Skeletal muscle satellite cell (primary cell): ENCODE data around the gene P3H3.

Experiments used
- H3K27me3 ChIP-seq: 2 replicates; pipeline ENCODE4 v1.7.0; 2013; ENCODE audit warnings: low read length; ENCODE audit not compliant: control insufficient read depth, insufficient read depth
- H3K36me3 ChIP-seq: 2 replicates; pipeline ENCODE4 v1.7.0; 2013; ENCODE audit warnings: mild to moderate bottlenecking, control low read depth, low read length; ENCODE audit not compliant: insufficient read depth
- H3K4me1 ChIP-seq: 2 replicates; pipeline ENCODE4 v1.7.0; 2013; ENCODE audit warnings: low read length; ENCODE audit not compliant: control insufficient read depth, insufficient read depth
- H3K4me2 ChIP-seq: 2 replicates; pipeline ENCODE4 v1.7.0; 2013; ENCODE audit warnings: mild to moderate bottlenecking, low read length
- H3K4me3 ChIP-seq: 2 replicates; pipeline ENCODE4 v1.7.0; 2013; ENCODE audit warnings: low read length
- H3K9ac ChIP-seq: 2 replicates; pipeline ENCODE4 v1.7.0; 2013; ENCODE audit warnings: mild to moderate bottlenecking, low read depth, low read length, moderate library complexity
- H3K9me3 ChIP-seq: replicated peaks from 2 replicates; pipeline ENCODE4 v1.7.0; 2013; ENCODE audit warnings: mild to moderate bottlenecking, control low read depth, low read length

Gene P3H3

GRCh38 chr12:6840330-6840729, 12.1 kb downstream of the P3H3 start:
- Histone ChIP-seq H3K9me3 (no peaks in the 10 kb centered on the region), H3K36me3 (peaks cover 58% of the 10 kb centered on the region), H3K4me3 (no peak overlapping the region), H3K9ac (no peak overlapping the region), H3K27me3 (no peaks in the 10 kb centered on the region), H3K4me2 (no peak overlapping the region), H3K4me1 (no peaks in the 10 kb centered on the region)

GRCh38 chr12:6840761-6841515, 12.7 kb downstream of the P3H3 start, which contains the start of gene GNB3:
Gene GNB3, plus strand, starts transcription at chr12:6840925. Its CDS starts 363 bp downstream, at chr12:6841288.
- Histone ChIP-seq H3K9me3 (no peaks in the 10 kb centered on the region), H3K27me3 (no peaks in the 10 kb centered on the region), H3K4me1 (no peaks in the 10 kb centered on the region), H3K9ac (no peak within 1 kb of the TSS), H3K4me2 (no peak within 1 kb of the TSS), H3K36me3 (peaks cover 63% of the 10 kb centered on the region), H3K4me3 (no peak within 1 kb of the TSS)

GRCh38 chr12:6842075-6842474, 13.9 kb downstream of the P3H3 start:
- Histone ChIP-seq H3K9me3 (no peaks in the 10 kb centered on the region), H3K4me3 (no peak overlapping the region), H3K4me2 (no peak overlapping the region), H3K36me3 (peaks cover 62% of the 10 kb centered on the region), H3K9ac (no peak overlapping the region), H3K4me1 (no peaks in the 10 kb centered on the region), H3K27me3 (no peaks in the 10 kb centered on the region)

- Histone ChIP-seq H3K4me2 (no peak overlapping the region), H3K36me3 (peaks cover 59% of the 10 kb centered on the region), H3K4me3 (no peak overlapping the region), H3K4me1 (no peaks in the 10 kb centered on the region), H3K9me3 (no peaks in the 10 kb centered on the region), H3K9ac (no peak overlapping the region), H3K27me3 (no peaks in the 10 kb centered on the region)
These were observed 15.1 kb downstream of the P3H3 start for GRCh38 chr12:6843118-6843902.

DNA sequence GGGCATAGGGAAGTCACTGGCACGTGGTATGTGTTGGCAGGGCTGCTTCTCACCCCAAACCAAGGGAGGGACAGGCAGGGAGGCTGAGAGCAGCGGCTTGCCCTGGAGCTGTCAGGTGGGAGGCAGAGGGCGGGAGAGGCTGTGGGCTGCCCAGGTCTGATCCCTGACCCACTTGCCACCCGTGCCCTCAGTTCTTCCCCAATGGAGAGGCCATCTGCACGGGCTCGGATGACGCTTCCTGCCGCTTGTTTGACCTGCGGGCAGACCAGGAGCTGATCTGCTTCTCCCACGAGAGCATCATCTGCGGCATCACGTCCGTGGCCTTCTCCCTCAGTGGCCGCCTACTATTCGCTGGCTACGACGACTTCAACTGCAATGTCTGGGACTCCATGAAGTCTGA, 17.2 kb downstream of the P3H3 start:
- H3K4me3 ChIP-seq: no peak overlapping the region
- peaks cover 55% of the 10 kb centered on the region for H3K36me3 ChIP-seq
- H3K27me3 ChIP-seq: no peaks in the 10 kb centered on the region
- H3K9ac ChIP-seq: no peak overlapping the region
- no peaks in the 10 kb centered on the region for H3K9me3 ChIP-seq
- no peak overlapping the region for H3K4me2 ChIP-seq
- peaks cover 11% of the 10 kb centered on the region for H3K4me1 ChIP-seq

DNA sequence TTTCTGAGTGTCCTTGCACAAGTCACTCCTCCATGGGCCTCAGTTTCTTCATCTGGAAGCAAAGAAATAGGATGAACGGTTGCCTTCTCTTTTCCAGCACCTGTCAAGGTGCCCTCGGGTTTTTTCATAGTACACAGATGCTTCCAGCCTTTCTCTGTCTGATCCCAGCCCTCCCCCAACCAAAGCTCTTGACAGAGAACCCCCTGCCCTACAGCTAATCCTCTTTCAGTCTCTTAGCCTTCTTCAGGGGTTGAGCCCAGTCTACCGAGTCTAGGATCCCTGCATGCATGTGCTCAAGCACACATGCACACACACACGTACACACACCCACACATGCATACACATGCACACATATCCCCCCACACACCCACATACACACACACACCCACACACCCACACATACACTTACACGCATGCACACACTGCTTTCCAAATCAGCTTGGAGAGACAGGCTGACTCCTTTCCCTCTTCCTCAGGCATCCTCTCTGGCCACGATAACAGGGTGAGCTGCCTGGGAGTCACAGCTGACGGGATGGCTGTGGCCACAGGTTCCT, 18.2 kb downstream of the P3H3 start:
- H3K4me2 ChIP-seq: no peak overlapping the region
- H3K27me3 ChIP-seq: no peaks in the 10 kb centered on the region
- H3K9me3 ChIP-seq: no peaks in the 10 kb centered on the region
- peaks cover 16% of the 10 kb centered on the region for H3K4me1 ChIP-seq
- no peak overlapping the region for H3K9ac ChIP-seq
- H3K36me3 ChIP-seq: peaks cover 49% of the 10 kb centered on the region
- H3K4me3 ChIP-seq: no peak overlapping the region

GRCh38 chr12:6847676-6848075, 19.5 kb downstream of the P3H3 start:
- H3K36me3 ChIP-seq: peaks cover 48% of the 10 kb centered on the region
- no peaks in the 10 kb centered on the region for H3K9me3 ChIP-seq
- no peaks in the 10 kb centered on the region for H3K27me3 ChIP-seq
- peaks cover 16% of the 10 kb centered on the region for H3K4me1 ChIP-seq
- no peak overlapping the region for H3K4me2 ChIP-seq
- no peak overlapping the region for H3K9ac ChIP-seq
- no peak overlapping the region for H3K4me3 ChIP-seq

GRCh38 chr12:6849427-6849826, 21.2 kb downstream of the P3H3 start:
- Histone ChIP-seq H3K4me3 (no peak overlapping the region), H3K4me2 (peak overlapping the region; percentile 87), H3K4me1 (peaks cover 29% of the 10 kb centered on the region), H3K36me3 (peaks cover 48% of the 10 kb centered on the region), H3K27me3 (no peaks in the 10 kb centered on the region), H3K9ac (no peak overlapping the region), H3K9me3 (no peaks in the 10 kb centered on the region)

DNA sequence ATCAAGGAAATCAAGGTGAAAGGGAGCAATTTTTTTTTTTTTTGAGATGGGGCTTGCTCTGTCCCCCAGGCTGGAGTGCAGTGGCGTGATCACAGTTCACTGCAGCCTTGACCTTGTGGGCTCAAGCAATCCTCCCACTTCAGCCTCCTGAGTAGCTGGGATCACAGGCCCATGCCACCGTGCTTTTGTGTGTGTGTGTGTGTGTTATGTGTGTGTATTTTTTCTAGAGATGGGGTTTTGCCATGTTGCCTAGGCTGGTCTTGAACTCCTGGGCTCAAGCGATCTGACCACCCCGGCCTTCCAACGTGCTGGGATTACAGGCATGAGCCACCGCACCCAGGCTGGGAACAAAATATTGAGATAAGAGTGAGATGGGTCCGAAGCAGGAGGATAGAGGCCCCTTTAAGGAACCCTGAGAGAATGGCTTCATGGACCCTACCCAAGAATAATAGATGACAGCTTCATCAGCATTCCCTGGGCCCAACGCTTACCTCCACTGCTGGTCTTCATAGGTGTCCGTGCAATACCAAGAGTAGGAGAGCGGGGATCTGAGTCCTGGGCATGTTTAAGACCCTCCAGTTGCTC, 21.9 kb downstream of the P3H3 start:
- H3K27me3 ChIP-seq: no peaks in the 10 kb centered on the region
- peak overlapping the region; percentile 90 for H3K4me3 ChIP-seq
- H3K4me1 ChIP-seq: peaks cover 29% of the 10 kb centered on the region
- peak overlapping the region; percentile 64 for H3K9ac ChIP-seq
- H3K36me3 ChIP-seq: peaks cover 48% of the 10 kb centered on the region
- H3K4me2 ChIP-seq: peak overlapping the region; percentile 87
- H3K9me3 ChIP-seq: no peaks in the 10 kb centered on the region

GRCh38 chr12:6850796-6851152, 22.6 kb downstream of the P3H3 start:
- H3K4me2 ChIP-seq: peak overlapping the region; percentile 87
- peaks cover 29% of the 10 kb centered on the region for H3K4me1 ChIP-seq
- H3K4me3 ChIP-seq: peak overlapping the region; percentile 90
- no peaks in the 10 kb centered on the region for H3K9me3 ChIP-seq
- H3K9ac ChIP-seq: peak overlapping the region; percentile 64
- H3K36me3 ChIP-seq: peaks cover 48% of the 10 kb centered on the region
- no peaks in the 10 kb centered on the region for H3K27me3 ChIP-seq

- peaks cover 29% of the 10 kb centered on the region for H3K4me1 ChIP-seq
- H3K4me2 ChIP-seq: peak within 1 kb of the TSS; percentile 87
- H3K36me3 ChIP-seq: peaks cover 49% of the 10 kb centered on the region
These were observed 23.1 kb downstream of the P3H3 start, which contains the start of gene CDCA3 for GRCh38 chr12:6851153-6851920. Gene CDCA3, minus strand, starts transcription at chr12:6851286. Its CDS starts 334 bp downstream, at chr12:6850952.

More at GRCh38 chr12:6851153-6851920, 23.1 kb downstream of the P3H3 start, which contains the start of gene CDCA3:
- Histone ChIP-seq H3K4me3 (peak within 1 kb of the TSS; percentile 90), H3K27me3 (no peaks in the 10 kb centered on the region), H3K9ac (peak within 1 kb of the TSS; percentile 87), H3K9me3 (no peaks in the 10 kb centered on the region)
